Kidney epithelial cell (primary cell): ENCODE data around the gene HIRIP3. TPM values are rescaled to one million over a fixed set of nuclear protein-coding genes. Genes with fewer than 3 reads are reported as not detected.

Source experiments
- DNase-seq: peaks from one replicate; pipeline ENCODE4 v3.0.0-alpha.2; 2010; ENCODE audit warnings: low read depth
- H3K27me3 ChIP-seq: 2 replicates; pipeline ENCODE4 v1.6.0; 2011; ENCODE audit warnings: low read length; ENCODE audit not compliant: control insufficient read depth, insufficient read depth
- H3K36me3 ChIP-seq: 2 replicates; pipeline ENCODE4 v1.5.1; 2011; ENCODE audit warnings: low read length; ENCODE audit not compliant: control insufficient read depth, insufficient read depth
- H3K4me3 ChIP-seq: 2 replicates; pipeline ENCODE4 v1.5.1; 2011; ENCODE audit warnings: low read depth, mild to moderate bottlenecking, control low read depth, low read length
- total RNA-seq: library from RNA; depleted of rRNA; stranded (reverse); fragments of >200 nt; gene quantifications from 2 replicates; pipeline ENCODE4 v1.2.3, GENCODE V29; 2015
- TF ChIP-seq, protein P1 (sequence below): IDR thresholded peaks from 2 replicates; pipeline ENCODE4 v1.5.1; 2011; ENCODE audit warnings: mild to moderate bottlenecking, moderate library complexity, low read length, control low read depth, inconsistent platforms; ENCODE audit not compliant: insufficient read depth, poor library complexity, severe bottlenecking

HIRIP3 gene
- total RNA-seq, 1 donor from 2014 or later = 20.3 TPM

DNA sequence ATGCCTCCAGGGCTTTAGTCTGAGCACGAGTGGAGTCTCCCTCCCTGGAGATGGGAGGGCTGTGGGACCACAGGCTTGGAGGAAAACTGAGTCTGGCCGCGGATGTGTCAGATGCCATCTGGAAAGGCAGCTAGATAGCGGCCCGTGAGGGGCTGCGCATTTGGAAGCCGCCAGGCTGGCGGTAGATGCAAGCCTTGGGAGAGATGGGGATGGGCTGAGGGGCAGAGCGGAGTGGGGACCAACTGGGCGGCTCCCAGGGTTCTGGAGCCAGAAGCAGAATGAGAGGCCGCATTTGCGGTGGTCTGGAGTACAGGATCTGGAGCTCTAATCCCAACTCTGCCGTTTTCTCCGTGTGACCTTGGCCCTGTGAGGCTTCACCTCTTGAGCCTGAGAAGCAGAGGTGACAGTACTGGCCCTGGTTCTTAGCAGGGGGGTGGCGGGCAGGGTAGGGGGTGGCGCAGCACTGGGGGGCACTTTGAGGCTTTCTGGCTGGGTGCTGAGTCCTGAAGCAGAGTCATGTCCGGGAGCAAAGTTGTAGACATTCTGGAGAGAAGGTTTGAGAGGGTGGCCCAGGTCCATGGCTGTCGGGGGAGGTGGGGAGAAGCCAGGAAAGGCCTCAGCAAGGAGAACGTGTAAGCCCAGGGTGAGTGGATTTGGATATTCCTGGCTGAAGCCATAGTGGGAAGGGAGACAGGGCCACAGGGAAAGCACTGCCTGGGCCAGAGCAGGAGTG lies 7.4 kb upstream of the HIRIP3 start:
- H3K27me3 ChIP-seq = no peaks in the 10 kb centered on the region
- no peak overlapping the region for H3K4me3 ChIP-seq
- TF ChIP-seq, protein P1, sequence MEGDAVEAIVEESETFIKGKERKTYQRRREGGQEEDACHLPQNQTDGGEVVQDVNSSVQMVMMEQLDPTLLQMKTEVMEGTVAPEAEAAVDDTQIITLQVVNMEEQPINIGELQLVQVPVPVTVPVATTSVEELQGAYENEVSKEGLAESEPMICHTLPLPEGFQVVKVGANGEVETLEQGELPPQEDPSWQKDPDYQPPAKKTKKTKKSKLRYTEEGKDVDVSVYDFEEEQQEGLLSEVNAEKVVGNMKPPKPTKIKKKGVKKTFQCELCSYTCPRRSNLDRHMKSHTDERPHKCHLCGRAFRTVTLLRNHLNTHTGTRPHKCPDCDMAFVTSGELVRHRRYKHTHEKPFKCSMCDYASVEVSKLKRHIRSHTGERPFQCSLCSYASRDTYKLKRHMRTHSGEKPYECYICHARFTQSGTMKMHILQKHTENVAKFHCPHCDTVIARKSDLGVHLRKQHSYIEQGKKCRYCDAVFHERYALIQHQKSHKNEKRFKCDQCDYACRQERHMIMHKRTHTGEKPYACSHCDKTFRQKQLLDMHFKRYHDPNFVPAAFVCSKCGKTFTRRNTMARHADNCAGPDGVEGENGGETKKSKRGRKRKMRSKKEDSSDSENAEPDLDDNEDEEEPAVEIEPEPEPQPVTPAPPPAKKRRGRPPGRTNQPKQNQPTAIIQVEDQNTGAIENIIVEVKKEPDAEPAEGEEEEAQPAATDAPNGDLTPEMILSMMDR = no peak
- DNase-seq = no peak
- peaks cover 1% of the 10 kb centered on the region for H3K36me3 ChIP-seq

DNA sequence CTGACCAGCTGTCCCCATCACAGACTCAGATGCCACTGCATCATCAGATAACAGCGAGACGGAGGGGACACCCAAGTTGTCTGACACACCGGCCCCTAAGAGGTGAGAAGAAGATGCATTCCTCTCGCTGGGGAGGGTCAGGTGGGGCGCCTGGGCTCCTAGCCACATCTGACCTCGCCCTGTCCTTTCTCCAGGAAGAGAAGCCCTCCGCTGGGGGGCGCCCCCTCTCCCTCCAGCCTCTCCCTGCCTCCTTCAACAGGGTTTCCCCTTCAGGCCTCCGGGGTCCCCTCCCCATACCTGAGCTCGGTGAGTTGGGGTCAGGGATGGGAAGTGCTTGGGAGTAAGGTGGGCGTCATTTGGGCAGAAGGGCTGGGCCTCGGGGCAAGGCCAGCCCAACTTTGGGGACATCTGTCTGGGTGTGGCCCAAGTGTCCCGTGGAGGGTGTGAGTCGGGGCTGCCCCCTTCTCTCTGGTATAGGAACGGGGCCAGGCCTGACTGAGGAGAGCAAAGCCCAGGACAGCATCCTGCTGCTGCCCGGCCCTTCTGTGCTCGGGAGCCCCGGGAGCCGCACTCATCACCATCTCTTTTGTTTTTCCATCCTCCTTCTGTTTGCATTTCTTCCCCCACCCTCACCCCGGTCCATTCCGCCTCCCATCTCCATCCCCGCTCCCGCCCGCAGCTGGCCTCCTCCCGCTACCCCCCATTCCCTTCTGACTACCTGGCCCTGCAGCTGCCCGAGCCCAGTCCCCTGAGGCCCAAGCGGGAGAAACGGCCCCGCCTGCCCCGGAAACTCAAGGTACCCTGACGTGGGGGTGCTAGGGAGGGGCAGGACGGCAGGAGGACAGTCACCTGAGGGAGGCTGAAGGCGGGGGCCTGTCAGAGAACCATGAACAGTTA lies 5.6 kb upstream of the HIRIP3 start:
- H3K4me3 ChIP-seq = no peak overlapping the region
- TF ChIP-seq, protein P1 = peak; percentile 18
- H3K27me3 ChIP-seq = no peaks in the 10 kb centered on the region
- H3K36me3 ChIP-seq = peaks cover 1% of the 10 kb centered on the region
- no peak for DNase-seq

DNA sequence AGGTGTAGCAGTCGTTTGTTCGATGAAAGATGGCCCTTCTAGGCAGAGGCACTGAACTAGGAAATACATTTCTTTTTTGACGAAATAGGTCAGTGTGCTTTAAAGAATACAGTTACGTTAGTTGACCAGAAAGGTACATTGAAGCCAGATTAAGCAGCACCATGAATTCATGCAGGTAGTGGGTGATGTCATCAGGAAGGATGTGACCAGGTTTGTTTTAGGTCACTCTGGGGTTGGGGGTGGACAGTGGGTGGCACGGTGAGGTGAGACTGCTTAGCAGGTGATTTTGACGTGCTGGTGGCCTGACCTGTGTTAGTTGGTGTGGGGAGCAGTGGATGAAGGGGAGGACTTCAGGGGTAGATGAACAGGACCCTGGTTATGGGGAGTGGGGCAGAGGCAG lies 4.2 kb upstream of the HIRIP3 start:
- peaks cover 1% of the 10 kb centered on the region for H3K36me3 ChIP-seq
- TF ChIP-seq, protein P1 = no peak
- no peak for DNase-seq
- no peaks in the 10 kb centered on the region for H3K27me3 ChIP-seq
- no peak overlapping the region for H3K4me3 ChIP-seq

DNA sequence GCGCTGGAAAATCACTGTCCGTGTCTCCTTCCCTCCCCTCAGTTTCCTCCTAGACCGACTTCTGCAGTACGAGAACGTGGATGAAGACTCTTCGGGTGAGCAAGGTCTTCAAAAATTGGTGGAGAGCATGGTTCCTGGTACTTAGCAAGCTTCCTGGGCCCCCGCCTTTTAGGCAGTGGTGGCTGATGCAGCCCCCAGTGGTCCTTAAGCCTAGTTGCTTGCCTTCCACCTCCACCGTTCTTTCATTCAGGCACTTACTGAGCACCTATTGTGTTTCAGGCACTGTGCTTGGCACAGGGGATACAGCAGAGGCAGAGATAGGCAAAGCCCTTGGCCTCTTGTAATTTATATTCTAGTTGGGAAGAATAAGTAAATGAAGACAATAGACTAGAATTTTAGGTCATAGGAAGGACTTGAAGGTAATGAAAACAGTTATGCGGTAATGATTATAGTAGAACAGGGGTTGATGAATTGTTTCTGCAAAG lies 1.4 kb upstream of the HIRIP3 start:
- TF ChIP-seq, protein P1 = no peak
- no peaks in the 10 kb centered on the region for H3K27me3 ChIP-seq

DNA sequence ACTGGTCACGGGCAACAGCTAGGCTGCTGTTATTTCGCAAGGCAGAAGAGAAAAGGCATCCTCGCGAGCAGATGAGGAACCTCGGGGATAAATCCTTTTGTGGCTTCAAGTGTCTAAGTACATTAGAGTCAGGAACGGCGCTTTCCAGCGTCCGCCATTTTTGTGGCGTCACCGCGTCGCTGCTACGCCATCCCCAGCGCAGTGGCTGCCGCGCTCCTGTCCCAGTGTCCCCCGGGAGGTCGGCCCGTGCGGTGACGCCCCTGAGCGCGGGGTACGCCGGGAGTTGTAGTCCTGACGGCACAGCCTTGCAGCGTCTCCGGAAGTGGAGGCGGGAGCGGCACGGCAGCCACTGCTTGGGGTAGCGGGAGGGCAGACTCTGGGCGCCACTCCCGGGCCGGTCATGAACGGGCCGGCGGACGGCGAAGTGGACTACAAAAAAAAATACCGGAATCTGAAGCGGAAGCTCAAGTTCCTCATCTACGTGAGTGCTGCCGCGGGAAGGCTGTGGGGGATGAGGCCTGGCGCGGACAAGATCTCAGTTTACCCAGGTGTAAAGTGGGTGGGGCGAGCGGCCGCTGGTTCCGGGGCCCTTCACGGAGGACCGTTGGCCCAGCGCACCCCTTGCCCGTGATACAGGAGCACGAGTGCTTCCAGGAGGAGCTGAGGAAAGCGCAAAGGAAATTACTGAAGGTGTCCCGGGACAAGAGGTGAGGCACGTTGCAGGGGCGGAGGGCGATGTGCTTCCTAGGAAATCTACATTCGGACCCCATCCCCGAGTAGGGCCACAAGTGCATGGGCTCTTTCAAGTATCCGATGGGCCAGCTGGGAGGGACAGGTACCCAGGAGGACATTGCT lies 721 bp upstream of the HIRIP3 start, which contains the start of gene INO80E:
TSS of gene INO80E (plus strand) at position 331 of the 855 bp plus-strand sequence. CDS start at position 401, 70 bp downstream.
- TF ChIP-seq, protein P1 = no peak
- Histone ChIP-seq H3K36me3 (peaks cover 2% of the 10 kb centered on the region), H3K27me3 (no peaks in the 10 kb centered on the region), H3K4me3 (peak within 1 kb of the TSS; percentile 96)
- DNase-seq = peak; percentile 78

More for the DNA sequence above, 1.4 kb upstream of the HIRIP3 start:
- Histone ChIP-seq H3K36me3 (peaks cover 2% of the 10 kb centered on the region), H3K4me3 (peak overlapping the region; percentile 96)
- DNase-seq = no peak
